HepG2 (cell line): Measurements from ENCODE around the gene SEPHS2. TPM values are rescaled to one million over a fixed set of nuclear protein-coding genes. Genes with fewer than 3 reads are reported as not detected.
A peak's percentile ranks its signal among the peaks of the same experiment; 100 is the strongest.

ENCODE experiments used
- E2F2 ChIP-seq: sonication (generic); formaldehyde crosslinking; IDR thresholded peaks from 2 replicates; pipeline ENCODE4 v1.4.0; 2020; ENCODE audit warnings: missing genetic modification reagents, borderline replicate concordance
- EP300 ChIP-seq, 3 experiments: sonication (generic) in 1 of 3; formaldehyde crosslinking in 1 of 3; IDR thresholded peaks; 2 replicates each; pipeline versions ENCODE4 v1.5.1 to v1.6.1; 2011 to 2020; ENCODE audit warnings: low read depth in 2 of 3, low read length in 2 of 3, borderline replicate concordance in 1 of 3, improper control_type of control experiment in 1 of 3, mild to moderate bottlenecking in 1 of 3, missing genetic modification reagents in 1 of 3, moderate library complexity in 1 of 3
- FOSL2 ChIP-seq: sonication (generic); formaldehyde crosslinking; IDR thresholded peaks from 2 replicates; pipeline ENCODE4 v1.4.0; 2020; ENCODE audit warnings: missing genetic modification reagents
- HDAC2 ChIP-seq: sonication (generic); formaldehyde crosslinking; IDR thresholded peaks from 2 replicates; pipeline ENCODE4 v1.4.0; 2020; ENCODE audit warnings: missing genetic modification reagents
- MTA1 ChIP-seq: sonication (generic); formaldehyde crosslinking; IDR thresholded peaks from 2 replicates; pipeline ENCODE4 v1.4.0; 2020; ENCODE audit warnings: missing genetic modification reagents, mild to moderate bottlenecking, borderline replicate concordance
- NFATC3 ChIP-seq: sonication (generic); formaldehyde crosslinking; IDR thresholded peaks from 2 replicates; pipeline ENCODE4 v1.5.1; 2020; ENCODE audit warnings: mild to moderate bottlenecking, missing genetic modification reagents
- NR2C2 ChIP-seq: sonication (generic); formaldehyde crosslinking; IDR thresholded peaks from 2 replicates; pipeline ENCODE4 v1.4.0; 2020; ENCODE audit warnings: missing genetic modification reagents, mild to moderate bottlenecking, moderate library complexity, borderline replicate concordance
- PRPF4 ChIP-seq: fragments of 200-400 bp; formaldehyde crosslinking; IDR thresholded peaks from 2 replicates; pipeline ENCODE4 v1.6.1; 2016; ENCODE audit warnings: low read length, low read depth; ENCODE audit not compliant: poor library complexity, severe bottlenecking
- SP5 ChIP-seq: IDR thresholded peaks from 2 replicates; pipeline ENCODE4 v1.6.1; 2016; ENCODE audit warnings: low read depth, borderline replicate concordance
- ZNF143 ChIP-seq: sonication (generic); formaldehyde crosslinking; IDR thresholded peaks from 2 replicates; pipeline ENCODE4 v1.4.0; 2020; ENCODE audit warnings: missing genetic modification reagents
- ZNF3 ChIP-seq: IDR thresholded peaks from 2 replicates; pipeline ENCODE4 v1.7.0; 2017; ENCODE audit warnings: inconsistent platforms
- ZNF326 ChIP-seq: sonication (generic); formaldehyde crosslinking; IDR thresholded peaks from 2 replicates; pipeline ENCODE4 v1.4.0; 2020; ENCODE audit warnings: missing genetic modification reagents, borderline replicate concordance
- ZNF350 ChIP-seq: sonication (generic); formaldehyde crosslinking; IDR thresholded peaks from 2 replicates; pipeline ENCODE4 v1.4.0; 2020; ENCODE audit warnings: mild to moderate bottlenecking, low read depth, missing genetic modification reagents, borderline replicate concordance
- ZNF431 ChIP-seq: sonication (generic); formaldehyde crosslinking; IDR thresholded peaks from 2 replicates; pipeline ENCODE4 v1.9.0; 2022; ENCODE audit warnings: missing genetic modification reagents, low read depth, mild to moderate bottlenecking, borderline replicate concordance
- ZNF501 ChIP-seq: sonication (generic); formaldehyde crosslinking; IDR thresholded peaks from 2 replicates; pipeline ENCODE4 v1.5.1; 2020; ENCODE audit warnings: mild to moderate bottlenecking, moderate library complexity, missing genetic modification reagents
- ZNF652 ChIP-seq: IDR thresholded peaks from 2 replicates; pipeline ENCODE4 v1.6.1; 2016; ENCODE audit warnings: low read depth, borderline replicate concordance
- ZNF749 ChIP-seq: sonication (generic); formaldehyde crosslinking; IDR thresholded peaks from 2 replicates; pipeline ENCODE4 v1.8.0; 2022; ENCODE audit warnings: mild to moderate bottlenecking, missing genetic modification reagents, moderate library complexity, borderline replicate concordance
- ZSCAN30 ChIP-seq: sonication (generic); formaldehyde crosslinking; IDR thresholded peaks from 2 replicates; pipeline ENCODE4 v1.5.0; 2020; ENCODE audit warnings: mild to moderate bottlenecking, missing genetic modification reagents
- ZSCAN9 ChIP-seq: IDR thresholded peaks from 2 replicates; pipeline ENCODE4 v1.6.1; 2016; ENCODE audit warnings: borderline replicate concordance
- polyA plus RNA-seq, 8 experiments: library from polyadenylated mRNA; depleted of rRNA in 3 of 8; stranded (reverse) in 7 of 8; unstranded in 1 of 8; fragments of >200 nt; fragmentation: Illumina TruSeq in 4 of 8; extraction: Trizol in 4 of 8; gene quantifications; 2 replicates each; pipeline versions ENCODE4 v1.2.1 to v1.2.3, GENCODE V29; 2011 to 2016; ENCODE audit warnings: low read depth in 4 of 8, missing spikeins in 1 of 8, mixed read lengths in 1 of 8; ENCODE audit not compliant: insufficient read depth in 1 of 8
- total RNA-seq, 5 experiments: library from RNA; depleted of rRNA; stranded (reverse); fragments of >200 nt; fragmentation: Illumina TruSeq; extraction: Trizol; gene quantifications; 2 replicates each; pipeline ENCODE4 v1.2.3, GENCODE V29; 2016; ENCODE audit warnings: low read depth in 1 of 5
- TF ChIP-seq, protein P1 (sequence below): sonication (generic); formaldehyde crosslinking; IDR thresholded peaks from 2 replicates; pipeline ENCODE4 v1.4.0; 2020; ENCODE audit warnings: mild to moderate bottlenecking, missing genetic modification reagents
- TF ChIP-seq, protein P2 (sequence below): sonication (generic); formaldehyde crosslinking; IDR thresholded peaks from 2 replicates; pipeline ENCODE4 v1.4.0; 2020; ENCODE audit warnings: missing genetic modification reagents, borderline replicate concordance
- TF ChIP-seq, protein P3 (sequence below): sonication (generic); formaldehyde crosslinking; IDR thresholded peaks from 2 replicates; pipeline ENCODE4 v1.9.0; 2022; ENCODE audit warnings: missing genetic modification reagents, mild to moderate bottlenecking, borderline replicate concordance

SEPHS2 gene
- total and polyA plus RNA-seq, 2 of the 13 experiments (the other 11 are each of a cell fraction or from before 2014, with no cell fraction given) = 20.7 to 127 TPM

DNA sequence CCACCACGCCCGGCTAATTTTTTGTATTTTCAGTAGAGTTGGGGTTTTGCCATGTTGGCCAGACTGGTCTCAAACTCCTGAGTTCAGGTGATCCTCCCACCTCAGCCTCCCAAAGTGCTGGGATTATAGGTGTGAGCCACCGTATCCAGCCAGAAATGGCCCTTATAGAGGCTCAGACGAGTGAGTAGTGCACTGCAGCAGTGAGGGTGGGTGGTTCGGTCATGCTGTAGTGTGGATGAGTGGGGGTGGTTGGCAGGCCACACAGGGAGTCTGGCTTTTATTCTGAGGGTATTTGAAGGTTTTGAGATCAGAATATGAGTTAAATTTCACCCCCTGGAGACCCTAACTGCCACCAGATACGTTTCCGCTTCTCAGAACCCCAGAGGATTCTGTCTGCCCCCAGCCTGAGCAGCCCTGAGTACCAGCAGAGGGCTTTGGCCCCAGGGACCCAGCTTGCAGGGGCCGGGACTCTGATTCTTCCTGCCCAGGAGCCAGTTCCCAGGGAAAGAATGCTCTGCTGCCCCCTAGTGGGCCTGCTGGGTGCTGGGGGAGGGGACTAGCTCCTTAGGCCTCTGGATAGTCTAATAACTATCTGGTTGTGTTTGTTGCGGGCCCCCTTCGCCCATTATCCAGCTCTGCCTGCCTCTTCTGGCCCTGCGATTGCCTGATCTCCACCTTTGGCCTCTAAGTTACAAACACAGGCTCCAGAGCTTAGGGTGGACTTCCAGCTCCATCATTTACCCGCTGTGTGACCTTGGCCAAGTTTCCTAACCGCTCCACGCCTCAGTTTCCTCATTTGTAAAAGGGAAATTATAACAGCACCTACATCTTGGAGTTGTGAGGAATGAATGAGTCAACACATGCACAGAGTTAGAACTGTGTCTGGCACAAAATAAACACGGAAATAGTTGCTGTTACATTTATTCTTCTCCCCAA is 36.3 kb downstream of the SEPHS2 start (continued):
- TF ChIP-seq, protein P1, sequence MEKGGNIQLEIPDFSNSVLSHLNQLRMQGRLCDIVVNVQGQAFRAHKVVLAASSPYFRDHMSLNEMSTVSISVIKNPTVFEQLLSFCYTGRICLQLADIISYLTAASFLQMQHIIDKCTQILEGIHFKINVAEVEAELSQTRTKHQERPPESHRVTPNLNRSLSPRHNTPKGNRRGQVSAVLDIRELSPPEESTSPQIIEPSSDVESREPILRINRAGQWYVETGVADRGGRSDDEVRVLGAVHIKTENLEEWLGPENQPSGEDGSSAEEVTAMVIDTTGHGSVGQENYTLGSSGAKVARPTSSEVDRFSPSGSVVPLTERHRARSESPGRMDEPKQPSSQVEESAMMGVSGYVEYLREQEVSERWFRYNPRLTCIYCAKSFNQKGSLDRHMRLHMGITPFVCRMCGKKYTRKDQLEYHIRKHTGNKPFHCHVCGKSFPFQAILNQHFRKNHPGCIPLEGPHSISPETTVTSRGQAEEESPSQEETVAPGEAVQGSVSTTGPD = 0 out of 2 replicates have a peak, but pooled peaks have one; percentile 7
- TF ChIP-seq FOSL2 (CRISPR knock-in tag) (peak; percentile 56), HDAC2 (CRISPR knock-in tag) (peak; percentile 56), ZNF326 (CRISPR knock-in tag) (no peak), ZSCAN30 (CRISPR knock-in tag) (peak; percentile 94; the same call in 1 of the 2 replicates), ZNF501 (peak; percentile 83), MTA1 (CRISPR knock-in tag) (0 out of 2 replicates have a peak, but pooled peaks have one; percentile 46), ZNF143 (no peak; the same call in 1 of the 2 replicates), ZNF749 (CRISPR knock-in tag) (no peak), ZSCAN9 (CRISPR knock-in tag) (peak; percentile 63; the same call in 1 of the 2 replicates), NFATC3 (CRISPR knock-in tag) (no peak), NR2C2 (CRISPR knock-in tag) (0 out of 2 replicates have a peak, but pooled peaks have one; percentile 35), ZNF350 (CRISPR knock-in tag) (peak; percentile 72; the same call in 1 of the 2 replicates), SP5 (CRISPR knock-in tag) (0 out of 2 replicates have a peak, but pooled peaks have one; percentile 23), ZNF652 (CRISPR knock-in tag) (peak; percentile 60; the same call in 1 of the 2 replicates), ZNF3 (CRISPR knock-in tag) (0 out of 2 replicates have a peak, but pooled peaks have one; percentile 38), PRPF4 (peak; percentile 71), ZNF431 (no peak), EP300 (IDR thresholded peaks at IDR 0.05; ENCODE audit: low read depth in 2 of 2, low read length in 2 of 2) (0 out of 4 replicates have a peak, but pooled peaks of 1 of the 2 experiments have one; percentile 4), EP300 (CRISPR knock-in tag; IDR thresholded peaks at IDR 0.05; ENCODE audit: borderline replicate concordance) (no peak), E2F2 (CRISPR knock-in tag) (no peak)
- TF ChIP-seq, protein P2, sequence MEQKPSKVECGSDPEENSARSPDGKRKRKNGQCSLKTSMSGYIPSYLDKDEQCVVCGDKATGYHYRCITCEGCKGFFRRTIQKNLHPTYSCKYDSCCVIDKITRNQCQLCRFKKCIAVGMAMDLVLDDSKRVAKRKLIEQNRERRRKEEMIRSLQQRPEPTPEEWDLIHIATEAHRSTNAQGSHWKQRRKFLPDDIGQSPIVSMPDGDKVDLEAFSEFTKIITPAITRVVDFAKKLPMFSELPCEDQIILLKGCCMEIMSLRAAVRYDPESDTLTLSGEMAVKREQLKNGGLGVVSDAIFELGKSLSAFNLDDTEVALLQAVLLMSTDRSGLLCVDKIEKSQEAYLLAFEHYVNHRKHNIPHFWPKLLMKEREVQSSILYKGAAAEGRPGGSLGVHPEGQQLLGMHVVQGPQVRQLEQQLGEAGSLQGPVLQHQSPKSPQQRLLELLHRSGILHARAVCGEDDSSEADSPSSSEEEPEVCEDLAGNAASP (CRISPR knock-in tag) = peak; percentile 41; the same call in 1 of the 2 replicates
- TF ChIP-seq, protein P3, sequence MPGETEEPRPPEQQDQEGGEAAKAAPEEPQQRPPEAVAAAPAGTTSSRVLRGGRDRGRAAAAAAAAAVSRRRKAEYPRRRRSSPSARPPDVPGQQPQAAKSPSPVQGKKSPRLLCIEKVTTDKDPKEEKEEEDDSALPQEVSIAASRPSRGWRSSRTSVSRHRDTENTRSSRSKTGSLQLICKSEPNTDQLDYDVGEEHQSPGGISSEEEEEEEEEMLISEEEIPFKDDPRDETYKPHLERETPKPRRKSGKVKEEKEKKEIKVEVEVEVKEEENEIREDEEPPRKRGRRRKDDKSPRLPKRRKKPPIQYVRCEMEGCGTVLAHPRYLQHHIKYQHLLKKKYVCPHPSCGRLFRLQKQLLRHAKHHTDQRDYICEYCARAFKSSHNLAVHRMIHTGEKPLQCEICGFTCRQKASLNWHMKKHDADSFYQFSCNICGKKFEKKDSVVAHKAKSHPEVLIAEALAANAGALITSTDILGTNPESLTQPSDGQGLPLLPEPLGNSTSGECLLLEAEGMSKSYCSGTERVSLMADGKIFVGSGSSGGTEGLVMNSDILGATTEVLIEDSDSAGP (CRISPR knock-in tag) = peak; percentile 76; the same call in 1 of the 2 replicates
